K562 (cell line): ENCODE results near the gene PSORS1C2. TPM values are rescaled to one million over a fixed set of nuclear protein-coding genes. Genes with fewer than 3 reads are reported as not detected.

ENCODE experiments used
- ATAC-seq: fragments of 200-7000 bp; cut with Tn5 transposase; 3 replicates; pipeline ENCODE4 v1.9.1; 2020; ENCODE audit warnings: moderate library complexity
- BruUV-seq: library from RNA; stranded (reverse); fragments of 400-500 nt; replicated peaks from 2 replicates; lab custom pipeline; 2021; lab: Mats Ljungman, UMichigan
- CTCF ChIA-PET: fragments of 300-600 bp; formaldehyde crosslinking; extraction: SDS; loops from one replicate; lab custom pipeline; 2021; ENCODE audit warnings: low intra/inter-chr PET ratio; lab: Yijun Ruan, JAX
- POLR2A ChIA-PET: fragments of 300-600, 350-650 bp; sonication (Branson Sonifier 250); formaldehyde crosslinking; extraction: SDS; loops from one replicate; lab custom pipeline; 2021; ENCODE audit warnings: antibody characterized with exemption, inconsistent platforms; lab: Yijun Ruan, JAX
- DNase-seq, 4 experiments: peaks; one replicate each; pipeline versions ENCODE4 v3.0.0 to v3.0.0-alpha.2; 2011 to 2018; ENCODE audit warnings: low spot score in 3 of 4, mixed read lengths in 3 of 4; ENCODE audit errors: extremely low read depth in 1 of 4
- FAIRE-seq: peaks from 2 replicates; lab custom pipeline; 2011; peaks lifted over from hg19 to GRCh38; lab: Jason Lieb, UNC
- H2AFZ ChIP-seq: 2 replicates; pipeline ENCODE4 v1.6.0; 2011; ENCODE audit warnings: low read depth, low read length, control low read depth, inconsistent platforms
- H3K27ac ChIP-seq: fragments of 200-600 bp; 3 replicates; pipeline ENCODE4 v1.8.0; 2011; ENCODE audit warnings: low read depth, mild to moderate bottlenecking, control low read depth, inconsistent platforms, low read length, moderate library complexity, mixed read lengths; ENCODE audit errors: extremely low read depth
- H3K27me3 ChIP-seq, 2 experiments: fragments of 300-600 bp in 1 of 2; 2 replicates in 1 of 2; 3 replicates in 1 of 2; pipeline versions ENCODE4 v1.6.0 to v1.8.0; 2011; ENCODE audit warnings: inconsistent platforms in 2 of 2, low read length in 2 of 2, mild to moderate bottlenecking in 1 of 2, mixed read lengths in 1 of 2, moderate library complexity in 1 of 2; ENCODE audit not compliant: control insufficient read depth in 2 of 2, insufficient read depth in 2 of 2
- H3K36me3 ChIP-seq: fragments of 300-600 bp; 3 replicates; pipeline ENCODE4 v1.8.0; 2011; ENCODE audit warnings: mild to moderate bottlenecking, low read length, inconsistent platforms; ENCODE audit not compliant: control insufficient read depth, insufficient read depth
- H3K4me1 ChIP-seq, 2 experiments: fragments of 200-600 bp in 1 of 2; replicated peaks in 1 of 2; 2 replicates in 1 of 2; 3 replicates in 1 of 2; pipeline versions ENCODE4 v1.5.1 to v1.8.0; 2011; ENCODE audit warnings: inconsistent platforms in 2 of 2, low read length in 2 of 2, mild to moderate bottlenecking in 1 of 2, mixed read lengths in 1 of 2, moderate library complexity in 1 of 2; ENCODE audit not compliant: control insufficient read depth in 2 of 2, insufficient read depth in 2 of 2
- H3K4me2 ChIP-seq: 2 replicates; pipeline ENCODE4 v1.6.1; 2011; ENCODE audit warnings: low read length, control low read depth, inconsistent platforms, mixed read lengths; ENCODE audit not compliant: insufficient read depth
- H3K4me3 ChIP-seq: fragments of 200-600 bp; sonication (generic), shearing (Covaris generic); 2 replicates; pipeline ENCODE4 v1.5.1; 2016; ENCODE audit warnings: control low read depth, inconsistent platforms
- H3K79me2 ChIP-seq: fragments of 200-600 bp; 3 replicates; pipeline ENCODE4 v1.8.0; 2011; ENCODE audit warnings: low read length, inconsistent platforms; ENCODE audit not compliant: control insufficient read depth, insufficient read depth
- H3K9ac ChIP-seq, 2 experiments: 2 replicates each; pipeline versions ENCODE4 v1.6.0 to v1.6.1; 2011; ENCODE audit warnings: low read depth in 2 of 2, low read length in 2 of 2, control low read depth in 1 of 2, inconsistent platforms in 1 of 2, mild to moderate bottlenecking in 1 of 2, mixed read lengths in 1 of 2; ENCODE audit not compliant: insufficient read depth in 1 of 2
- H3K9me1 ChIP-seq: one replicate; pipeline ENCODE4 v1.6.0; 2011; ENCODE audit warnings: inconsistent platforms, mild to moderate bottlenecking, low read length, moderate library complexity; ENCODE audit not compliant: control insufficient read depth, insufficient read depth
- H3K9me3 ChIP-seq: replicated peaks from 2 replicates; pipeline ENCODE4 v1.5.1; 2011; ENCODE audit warnings: low read depth, low read length, inconsistent platforms; ENCODE audit not compliant: control insufficient read depth, insufficient read depth
- H4K20me1 ChIP-seq: replicated peaks from 2 replicates; pipeline ENCODE4 v1.6.1; 2011; ENCODE audit warnings: low read length, inconsistent platforms, mixed read lengths; ENCODE audit not compliant: control insufficient read depth, insufficient read depth
- POLR2H ChIP-seq: IDR thresholded peaks from 2 replicates; pipeline ENCODE4 v1.6.1; 2016; ENCODE audit warnings: missing genetic modification characterization, low read depth, mild to moderate bottlenecking, control low read depth, missing compliant biosample characterization, moderate library complexity
- RB1 ChIP-seq: fragments of 450-650 bp; IDR thresholded peaks from 2 replicates; pipeline ENCODE4 v1.6.1; 2017; ENCODE audit warnings: low read depth, mild to moderate bottlenecking
- TAF9B ChIP-seq: fragments of 450-650 bp; IDR thresholded peaks from 2 replicates; pipeline ENCODE4 v1.6.1; 2018; ENCODE audit warnings: mild to moderate bottlenecking; ENCODE audit not compliant: partially characterized antibody
- XRCC3 ChIP-seq: fragments of 450-650 bp; IDR thresholded peaks from 2 replicates; pipeline ENCODE4 v1.6.1; 2017; ENCODE audit warnings: mild to moderate bottlenecking, moderate library complexity
- XRCC5 ChIP-seq: fragments of 200-400 bp; formaldehyde crosslinking; IDR thresholded peaks from 2 replicates; pipeline ENCODE4 v1.6.1; 2017; ENCODE audit warnings: low read depth, mild to moderate bottlenecking, low read length
- WGBS: fragments of 100-300 bp; shearing (Covaris generic); methylation state at CpG from one replicate; pipeline ENCODE4 v1.1.6; 2016; ENCODE audit warnings: low coverage, mixed read lengths; ENCODE audit not compliant: insufficient coverage; ENCODE audit errors: missing lambda C conversion rate; 5-methylcytosine and 5-hydroxymethylcytosine counted together
- in situ Hi-C: fragments of 300-500 bp; cut with MboI; formaldehyde crosslinking; loops from 4 replicates; pipeline ENCODE4 v1.15.0; 2018; ENCODE audit warnings: inconsistent platforms, mixed read lengths
- intact Hi-C: fragments of 100-400 bp; cut with micrococcal nuclease; formaldehyde crosslinking; loops from 2 replicates; pipeline ENCODE4 v1.14.2; 2022
- polyA plus RNA-seq, 8 experiments: library from polyadenylated mRNA; depleted of rRNA in 4 of 8; stranded (reverse) in 5 of 8; unstranded in 3 of 8; fragments of >200 nt; fragmentation: Nextera tagmentation in 2 of 8; fragmentation: Illumina TruSeq in 1 of 8; extraction: Ambion mirVana in 2 of 8; extraction: Trizol in 1 of 8; gene quantifications; 2 replicates each; pipeline versions ENCODE4 v1.2.1 to v1.2.3, GENCODE V29; 2011 to 2014; ENCODE audit warnings: inconsistent platforms in 1 of 8, missing spikeins in 1 of 8
- total RNA-seq, 7 experiments: library from RNA; depleted of rRNA in 6 of 7; stranded (reverse); fragments of >200 nt in 6 of 7; fragmentation: Illumina TruSeq in 2 of 7; extraction: Trizol in 2 of 7; gene quantifications; 2 replicates each; pipeline versions ENCODE4 v1.2.1 to v1.2.3, GENCODE V29; 2011 to 2021; ENCODE audit warnings: low replicate concordance in 1 of 7
- TF ChIP-seq, protein P1 (sequence below): fragments of 200-800 bp; sonication (Bioruptor generic); IDR thresholded peaks from 2 replicates; pipeline ENCODE4 v1.6.1; 2017; ENCODE audit warnings: missing genetic modification characterization, missing compliant biosample characterization
- TF ChIP-seq, protein P2 (sequence below): fragments of 450-650 bp; IDR thresholded peaks from 2 replicates; pipeline ENCODE4 v1.7.1; 2018; ENCODE audit warnings: mild to moderate bottlenecking, low read depth; ENCODE audit not compliant: partially characterized antibody
- TF ChIP-seq, protein P3 (sequence below): sonication (generic); formaldehyde crosslinking; IDR thresholded peaks from 2 replicates; pipeline ENCODE4 v1.8.1; 2023; ENCODE audit warnings: mild to moderate bottlenecking, missing genetic modification reagents

Gene PSORS1C2
- total and polyA plus RNA-seq, 9 of the 15 experiments (the other 6 are each of a cell fraction or from before 2014, with no cell fraction given): not detected

- H4K20me1 ChIP-seq: peaks cover 4% of the 10 kb centered on the region; the same call in 1 of the 2 replicates
- FAIRE-seq (no peak), ATAC-seq (no peak), DNase-seq (no peak)
- no peaks in the 10 kb centered on the region for H3K36me3 ChIP-seq
- H3K4me1 ChIP-seq: peaks cover 0 to 17% of the 10 kb centered on the region in 2 experiments; a peak in 2 of 5 replicates
- no peaks in the 10 kb centered on the region for H3K79me2 ChIP-seq
- TF ChIP-seq, protein P1, sequence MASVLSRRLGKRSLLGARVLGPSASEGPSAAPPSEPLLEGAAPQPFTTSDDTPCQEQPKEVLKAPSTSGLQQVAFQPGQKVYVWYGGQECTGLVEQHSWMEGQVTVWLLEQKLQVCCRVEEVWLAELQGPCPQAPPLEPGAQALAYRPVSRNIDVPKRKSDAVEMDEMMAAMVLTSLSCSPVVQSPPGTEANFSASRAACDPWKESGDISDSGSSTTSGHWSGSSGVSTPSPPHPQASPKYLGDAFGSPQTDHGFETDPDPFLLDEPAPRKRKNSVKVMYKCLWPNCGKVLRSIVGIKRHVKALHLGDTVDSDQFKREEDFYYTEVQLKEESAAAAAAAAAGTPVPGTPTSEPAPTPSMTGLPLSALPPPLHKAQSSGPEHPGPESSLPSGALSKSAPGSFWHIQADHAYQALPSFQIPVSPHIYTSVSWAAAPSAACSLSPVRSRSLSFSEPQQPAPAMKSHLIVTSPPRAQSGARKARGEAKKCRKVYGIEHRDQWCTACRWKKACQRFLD (CRISPR knock-in tag): no peak
- TF ChIP-seq POLR2H (tag) (no peak), TAF9B (no peak), XRCC3 (no peak), XRCC5 (no peak), RB1 (no peak)
- TF ChIP-seq, protein P2, sequence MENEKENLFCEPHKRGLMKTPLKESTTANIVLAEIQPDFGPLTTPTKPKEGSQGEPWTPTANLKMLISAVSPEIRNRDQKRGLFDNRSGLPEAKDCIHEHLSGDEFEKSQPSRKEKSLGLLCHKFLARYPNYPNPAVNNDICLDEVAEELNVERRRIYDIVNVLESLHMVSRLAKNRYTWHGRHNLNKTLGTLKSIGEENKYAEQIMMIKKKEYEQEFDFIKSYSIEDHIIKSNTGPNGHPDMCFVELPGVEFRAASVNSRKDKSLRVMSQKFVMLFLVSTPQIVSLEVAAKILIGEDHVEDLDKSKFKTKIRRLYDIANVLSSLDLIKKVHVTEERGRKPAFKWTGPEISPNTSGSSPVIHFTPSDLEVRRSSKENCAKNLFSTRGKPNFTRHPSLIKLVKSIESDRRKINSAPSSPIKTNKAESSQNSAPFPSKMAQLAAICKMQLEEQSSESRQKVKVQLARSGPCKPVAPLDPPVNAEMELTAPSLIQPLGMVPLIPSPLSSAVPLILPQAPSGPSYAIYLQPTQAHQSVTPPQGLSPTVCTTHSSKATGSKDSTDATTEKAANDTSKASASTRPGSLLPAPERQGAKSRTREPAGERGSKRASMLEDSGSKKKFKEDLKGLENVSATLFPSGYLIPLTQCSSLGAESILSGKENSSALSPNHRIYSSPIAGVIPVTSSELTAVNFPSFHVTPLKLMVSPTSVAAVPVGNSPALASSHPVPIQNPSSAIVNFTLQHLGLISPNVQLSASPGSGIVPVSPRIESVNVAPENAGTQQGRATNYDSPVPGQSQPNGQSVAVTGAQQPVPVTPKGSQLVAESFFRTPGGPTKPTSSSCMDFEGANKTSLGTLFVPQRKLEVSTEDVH: no peak
- TF ChIP-seq, protein P3, sequence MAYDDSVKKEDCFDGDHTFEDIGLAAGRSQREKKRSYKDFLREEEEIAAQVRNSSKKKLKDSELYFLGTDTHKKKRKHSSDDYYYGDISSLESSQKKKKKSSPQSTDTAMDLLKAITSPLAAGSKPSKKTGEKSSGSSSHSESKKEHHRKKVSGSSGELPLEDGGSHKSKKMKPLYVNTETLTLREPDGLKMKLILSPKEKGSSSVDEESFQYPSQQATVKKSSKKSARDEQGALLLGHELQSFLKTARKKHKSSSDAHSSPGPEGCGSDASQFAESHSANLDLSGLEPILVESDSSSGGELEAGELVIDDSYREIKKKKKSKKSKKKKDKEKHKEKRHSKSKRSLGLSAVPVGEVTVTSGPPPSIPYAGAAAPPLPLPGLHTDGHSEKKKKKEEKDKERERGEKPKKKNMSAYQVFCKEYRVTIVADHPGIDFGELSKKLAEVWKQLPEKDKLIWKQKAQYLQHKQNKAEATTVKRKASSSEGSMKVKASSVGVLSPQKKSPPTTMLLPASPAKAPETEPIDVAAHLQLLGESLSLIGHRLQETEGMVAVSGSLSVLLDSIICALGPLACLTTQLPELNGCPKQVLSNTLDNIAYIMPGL (CRISPR knock-in tag): no peak
- H3K9me1 ChIP-seq: no peaks in the 10 kb centered on the region
- intact Hi-C loops (no loop called here), in situ Hi-C loops (no loop called here)
- no TSS peak for BruUV-seq
- CTCF ChIA-PET: no interaction called here
- peaks cover 47 to 88% of the 10 kb centered on the region in 2 experiments for H3K27me3 ChIP-seq
- no peak overlapping the region for H3K4me2 ChIP-seq
- no peaks in the 10 kb centered on the region for H3K9me3 ChIP-seq
- H3K4me3 ChIP-seq: no peak overlapping the region
- no peak overlapping the region for H3K27ac ChIP-seq
- POLR2A ChIA-PET: no interaction called here
- WGBS: under 1% methylated on average over 9 of the region's 12 CpGs
- peak overlapping the region in 1 of 2 experiments; percentile 6; a peak in 1 of 4 replicates for H3K9ac ChIP-seq
- H2AFZ ChIP-seq: no peak overlapping the region
Measured at GRCh38 chr6:31121131-31121790, 17.6 kb downstream of the PSORS1C2 start.
